Gastrocnemius medialis (tissue), 4 donors: ENCODE data around the gene RGS17.

Experiments used
- POLR2A ChIP-seq, 2 donors: fragments of 450-650 bp; IDR thresholded peaks; one replicate each; pipeline ENCODE4 v1.6.1; 2017; ENCODE audit warnings: antibody characterized with exemption in 2 of 2, mild to moderate bottlenecking in 2 of 2, moderate library complexity in 2 of 2
- TF ChIP-seq, protein P1 (sequence below), 5 experiments: fragments of 450-650 bp in 3 of 5; fragments of 200-600 bp in 2 of 5; sonication (generic) in 2 of 5; IDR thresholded peaks in 4 of 5; conservative IDR thresholded peaks in 1 of 5; 1 replicate in 4 of 5; 2 replicates in 1 of 5; pipeline ENCODE4 v1.5.1; 2016 to 2019; ENCODE audit warnings: antibody characterized with exemption in 5 of 5, mild to moderate bottlenecking in 3 of 5, moderate library complexity in 3 of 5

DNA sequence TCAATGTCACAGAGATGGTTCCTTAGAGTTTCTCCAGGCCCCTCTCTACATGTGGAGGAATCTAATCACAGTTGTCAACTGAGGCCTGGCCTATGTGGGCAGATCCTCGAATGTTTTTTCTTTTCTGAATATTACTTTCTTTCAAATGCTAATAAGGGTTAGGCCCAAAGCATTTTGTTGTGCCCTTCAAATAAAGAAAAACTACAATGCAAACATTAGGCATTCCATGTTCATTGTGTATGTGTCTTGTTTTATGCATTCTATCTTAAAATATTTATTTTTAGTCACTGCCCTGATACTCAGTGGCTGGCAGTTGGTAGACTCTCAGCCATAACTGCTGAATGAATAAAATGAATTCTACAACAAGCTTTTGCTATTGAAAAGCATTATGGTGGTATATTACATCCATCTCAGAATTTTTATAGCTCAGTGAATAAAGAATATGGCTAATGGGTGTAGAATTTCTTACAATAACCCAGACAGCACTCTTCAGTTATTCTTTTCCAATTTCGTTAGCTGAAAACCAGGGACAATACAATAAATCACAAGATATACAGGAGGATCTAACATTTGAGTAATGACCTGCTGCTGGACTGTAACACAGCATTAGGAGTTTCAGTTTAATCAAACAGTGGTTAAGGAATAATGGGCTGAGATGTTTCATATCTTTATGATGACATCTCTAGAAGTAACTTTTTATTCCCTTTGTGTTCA is 28.3 kb downstream of the RGS17 start:
- TF ChIP-seq, protein P1, sequence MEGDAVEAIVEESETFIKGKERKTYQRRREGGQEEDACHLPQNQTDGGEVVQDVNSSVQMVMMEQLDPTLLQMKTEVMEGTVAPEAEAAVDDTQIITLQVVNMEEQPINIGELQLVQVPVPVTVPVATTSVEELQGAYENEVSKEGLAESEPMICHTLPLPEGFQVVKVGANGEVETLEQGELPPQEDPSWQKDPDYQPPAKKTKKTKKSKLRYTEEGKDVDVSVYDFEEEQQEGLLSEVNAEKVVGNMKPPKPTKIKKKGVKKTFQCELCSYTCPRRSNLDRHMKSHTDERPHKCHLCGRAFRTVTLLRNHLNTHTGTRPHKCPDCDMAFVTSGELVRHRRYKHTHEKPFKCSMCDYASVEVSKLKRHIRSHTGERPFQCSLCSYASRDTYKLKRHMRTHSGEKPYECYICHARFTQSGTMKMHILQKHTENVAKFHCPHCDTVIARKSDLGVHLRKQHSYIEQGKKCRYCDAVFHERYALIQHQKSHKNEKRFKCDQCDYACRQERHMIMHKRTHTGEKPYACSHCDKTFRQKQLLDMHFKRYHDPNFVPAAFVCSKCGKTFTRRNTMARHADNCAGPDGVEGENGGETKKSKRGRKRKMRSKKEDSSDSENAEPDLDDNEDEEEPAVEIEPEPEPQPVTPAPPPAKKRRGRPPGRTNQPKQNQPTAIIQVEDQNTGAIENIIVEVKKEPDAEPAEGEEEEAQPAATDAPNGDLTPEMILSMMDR (IDR thresholded peaks at IDR 0.05 in 4 of 5, conservative IDR thresholded peaks at IDR 0.05 in 1 of 5): no peak
- TF ChIP-seq POLR2A (IDR thresholded peaks at IDR 0.05): no peak
